ENCODE measurements around the gene SLX4IP. TPM values are rescaled to one million over a fixed set of nuclear protein-coding genes. Genes with fewer than 3 reads are reported as not detected.

Gene SLX4IP
- total RNA-seq, 2 experiments from 2014 or later: 1.6 to 1.8 TPM

DNA sequence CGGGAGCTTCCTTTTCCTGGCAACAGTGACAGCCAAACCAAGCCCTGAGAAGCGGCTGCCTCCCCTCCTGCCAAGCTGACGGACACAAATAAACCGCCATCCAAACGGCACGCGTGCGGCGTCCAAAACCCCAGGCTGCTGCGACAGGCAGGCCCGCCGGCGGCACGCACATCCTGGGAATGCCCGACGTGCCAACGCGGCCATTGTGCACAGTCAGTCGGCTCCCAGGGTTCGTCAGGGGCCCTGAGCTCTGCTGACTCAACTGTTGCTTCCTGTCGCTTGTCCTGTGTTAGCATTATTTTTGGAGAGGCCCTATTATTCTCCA, 231.9 kb downstream of the SLX4IP start:
- TF ChIP-seq, protein P1, sequence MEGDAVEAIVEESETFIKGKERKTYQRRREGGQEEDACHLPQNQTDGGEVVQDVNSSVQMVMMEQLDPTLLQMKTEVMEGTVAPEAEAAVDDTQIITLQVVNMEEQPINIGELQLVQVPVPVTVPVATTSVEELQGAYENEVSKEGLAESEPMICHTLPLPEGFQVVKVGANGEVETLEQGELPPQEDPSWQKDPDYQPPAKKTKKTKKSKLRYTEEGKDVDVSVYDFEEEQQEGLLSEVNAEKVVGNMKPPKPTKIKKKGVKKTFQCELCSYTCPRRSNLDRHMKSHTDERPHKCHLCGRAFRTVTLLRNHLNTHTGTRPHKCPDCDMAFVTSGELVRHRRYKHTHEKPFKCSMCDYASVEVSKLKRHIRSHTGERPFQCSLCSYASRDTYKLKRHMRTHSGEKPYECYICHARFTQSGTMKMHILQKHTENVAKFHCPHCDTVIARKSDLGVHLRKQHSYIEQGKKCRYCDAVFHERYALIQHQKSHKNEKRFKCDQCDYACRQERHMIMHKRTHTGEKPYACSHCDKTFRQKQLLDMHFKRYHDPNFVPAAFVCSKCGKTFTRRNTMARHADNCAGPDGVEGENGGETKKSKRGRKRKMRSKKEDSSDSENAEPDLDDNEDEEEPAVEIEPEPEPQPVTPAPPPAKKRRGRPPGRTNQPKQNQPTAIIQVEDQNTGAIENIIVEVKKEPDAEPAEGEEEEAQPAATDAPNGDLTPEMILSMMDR (IDR thresholded peaks at IDR 0.05): no peak
- Histone ChIP-seq H3K4me1 (ENCODE audit: insufficient read depth, low read length) (peaks cover 9% of the 10 kb centered on the region), H3K36me3 (ENCODE audit: insufficient read depth, low read length) (no peaks in the 10 kb centered on the region), H3K27me3 (ENCODE audit: control insufficient read depth in 1 of 2, insufficient read depth in 2 of 2, low read length in 2 of 2) (peaks cover 22 to 29% of the 10 kb centered on the region in 2 experiments), H3K27ac (ENCODE audit: low read depth in 1 of 2, low read length in 2 of 2) (no peak overlapping the region), H3K4me3 (ENCODE audit: low read length) (no peak overlapping the region), H3K9me3 (ENCODE audit: control insufficient read depth in 1 of 2, insufficient read depth in 1 of 2, low read length in 2 of 2) (peaks cover 0 to 6% of the 10 kb centered on the region in 2 experiments)
- ATAC-seq (ENCODE audit: poor library complexity): no peak
- Mint-ChIP-seq H3K27me3 (peaks cover 72% of the 10 kb centered on the region), H3K27ac (no peak overlapping the region), H3K4me3 (no peak overlapping the region), H3K4me1 (ENCODE audit: low read depth) (peaks cover 16% of the 10 kb centered on the region), H3K9me3 (no peaks in the 10 kb centered on the region), H3K36me3 (ENCODE audit: low read depth) (no peaks in the 10 kb centered on the region)
- ChIA-PET POLR2A (no interaction called here), CTCF (no interaction called here)
- DNase-seq: no peak
- intact Hi-C loops (cut with DNase I, micrococcal nuclease): no loop called here

DNA sequence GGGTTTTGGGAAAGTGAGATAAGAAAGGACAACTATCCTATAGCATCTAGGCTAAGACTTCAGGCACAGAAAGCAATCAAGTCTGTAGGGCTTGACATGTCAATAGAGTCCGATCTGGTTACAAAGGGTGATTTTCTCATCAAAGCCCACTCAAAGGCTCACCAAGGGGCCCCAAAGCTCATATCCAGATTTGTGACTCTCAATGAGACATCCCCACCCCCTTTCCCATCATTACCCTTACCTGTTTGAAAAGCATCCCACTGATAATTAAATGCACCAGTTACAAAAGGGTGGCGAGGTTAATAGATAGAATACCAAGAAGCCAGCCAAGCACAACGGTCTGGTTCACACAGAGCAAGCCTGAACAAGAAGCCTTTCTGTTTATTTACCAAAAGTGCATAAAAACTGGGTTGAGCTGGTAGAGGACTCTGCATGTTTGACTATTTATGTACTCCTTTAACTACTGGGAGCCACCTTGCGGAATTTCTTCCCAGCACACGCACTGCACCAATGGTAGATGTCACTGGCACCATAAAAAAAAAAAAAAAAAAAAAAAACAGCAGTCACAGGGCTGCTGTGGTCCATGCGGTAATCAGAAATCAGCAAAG, 232.6 kb downstream of the SLX4IP start:
- CTCF ChIA-PET: no interaction called here
- peaks cover 22% of the 10 kb centered on the region for H3K4me1 Mint-ChIP-seq (ENCODE audit: low read depth)
- H3K4me1 ChIP-seq (ENCODE audit: insufficient read depth, low read length): peaks cover 15% of the 10 kb centered on the region
- intact Hi-C loops (cut with DNase I, micrococcal nuclease): no loop called here
- TF ChIP-seq, protein P1 (IDR thresholded peaks at IDR 0.05): no peak
- H3K4me3 Mint-ChIP-seq: no peak overlapping the region
- H3K27ac ChIP-seq (ENCODE audit: low read depth in 1 of 2, low read length in 2 of 2): no peak overlapping the region
- DNase-seq: no peak
- peaks cover 28 to 31% of the 10 kb centered on the region in 2 experiments for H3K27me3 ChIP-seq (ENCODE audit: control insufficient read depth in 1 of 2, insufficient read depth in 2 of 2, low read length in 2 of 2)
- H3K36me3 ChIP-seq (ENCODE audit: insufficient read depth, low read length): no peaks in the 10 kb centered on the region
- no peaks in the 10 kb centered on the region for H3K36me3 Mint-ChIP-seq (ENCODE audit: low read depth)
- H3K9me3 ChIP-seq (ENCODE audit: control insufficient read depth in 1 of 2, insufficient read depth in 1 of 2, low read length in 2 of 2): peaks cover 0 to 10% of the 10 kb centered on the region in 2 experiments
- no peak overlapping the region for H3K27ac Mint-ChIP-seq
- no peak for ATAC-seq (ENCODE audit: poor library complexity)
- H3K4me3 ChIP-seq (ENCODE audit: low read length): no peak overlapping the region
- no peaks in the 10 kb centered on the region for H3K9me3 Mint-ChIP-seq
- POLR2A ChIA-PET: no interaction called here
- peaks cover 74% of the 10 kb centered on the region for H3K27me3 Mint-ChIP-seq

DNA sequence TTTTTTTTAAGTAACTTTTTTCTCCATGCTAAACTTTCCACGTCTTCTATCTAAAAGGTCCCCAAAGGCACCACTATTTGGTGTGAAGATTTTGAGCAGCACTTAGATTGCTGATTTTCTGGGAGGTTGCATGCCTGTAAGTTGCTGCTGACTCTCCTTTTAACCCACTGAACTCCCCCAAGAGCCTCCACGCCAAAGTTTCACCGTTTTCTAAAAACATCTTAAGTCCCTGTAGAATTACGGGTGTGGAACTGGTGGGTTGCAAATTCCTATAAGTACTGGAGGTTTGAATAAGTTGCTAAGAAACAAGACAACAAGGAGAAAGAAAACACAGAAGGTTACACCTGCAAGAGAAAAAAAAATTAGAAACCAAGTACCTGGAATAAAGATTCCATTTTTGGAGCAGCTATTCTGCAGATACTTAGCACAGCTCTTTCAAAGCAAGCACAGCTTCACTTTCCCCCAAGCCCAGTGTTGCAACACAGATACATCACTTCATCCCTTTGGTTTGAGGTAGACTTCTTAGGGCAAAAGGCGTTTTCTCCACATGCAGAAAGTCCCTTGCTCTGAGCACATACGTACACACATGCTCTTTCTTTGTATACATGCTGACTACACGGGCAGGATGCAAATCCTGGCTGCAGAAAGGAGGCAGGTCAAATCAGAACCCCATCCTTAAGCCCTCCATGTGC, 233.7 kb downstream of the SLX4IP start:
- ATAC-seq (ENCODE audit: poor library complexity) (no peak), DNase-seq (no peak)
- no peak overlapping the region for H3K4me3 ChIP-seq (ENCODE audit: low read length)
- Mint-ChIP-seq H3K4me3 (no peak overlapping the region), H3K27ac (no peak overlapping the region), H3K9me3 (no peaks in the 10 kb centered on the region), H3K27me3 (peaks cover 68% of the 10 kb centered on the region), H3K4me1 (ENCODE audit: low read depth) (peaks cover 29% of the 10 kb centered on the region), H3K36me3 (ENCODE audit: low read depth) (no peaks in the 10 kb centered on the region)
- no peak overlapping the region for H3K27ac ChIP-seq (ENCODE audit: low read depth in 1 of 2, low read length in 2 of 2)
- CTCF ChIA-PET: no interaction called here
- no peaks in the 10 kb centered on the region for H3K36me3 ChIP-seq (ENCODE audit: insufficient read depth, low read length)
- H3K27me3 ChIP-seq (ENCODE audit: control insufficient read depth in 1 of 2, insufficient read depth in 2 of 2, low read length in 2 of 2): peaks cover 34 to 35% of the 10 kb centered on the region in 2 experiments
- H3K9me3 ChIP-seq (ENCODE audit: control insufficient read depth in 1 of 2, insufficient read depth in 1 of 2, low read length in 2 of 2): peaks cover 0 to 15% of the 10 kb centered on the region in 2 experiments
- intact Hi-C loops (cut with DNase I, micrococcal nuclease): no loop called here
- POLR2A ChIA-PET: no interaction called here
- TF ChIP-seq, protein P1 (IDR thresholded peaks at IDR 0.05): no peak
- peaks cover 24% of the 10 kb centered on the region for H3K4me1 ChIP-seq (ENCODE audit: insufficient read depth, low read length)

Data from CD4-positive, alpha-beta T cell (primary cell).